Measurements from ENCODE around the gene ARHGAP10.

GRCh38 chr4:148101790-148102189 lies 369.9 kb downstream of the ARHGAP10 start:
- TF ChIP-seq CTCF (IDR thresholded peaks at IDR 0.05) = no peak
- TF ChIP-seq POLR2A (IDR thresholded peaks at IDR 0.05) = no peak
